ENCODE results near the gene BCL7B. TPM values are rescaled to one million over a fixed set of nuclear protein-coding genes. Genes with fewer than 3 reads are reported as not detected.

The BCL7B gene
- total RNA-seq: 6.6 TPM
- polyA plus RNA-seq (ENCODE audit: insufficient read depth in 1 of 8, insufficient read length in 8 of 8, low replicate concordance in 1 of 8): 10 to 100 TPM; 30.5 to 37.0 (median 34.4) TPM
- long read RNA-seq, donor 1, partial matches to known transcripts: 0 of 3 reads
- long read RNA-seq, donor 1, other reads (novel, unspliced or antisense): 0 of 3 reads
- long read RNA-seq, donor 2, partial matches to known transcripts: 0 of 1 reads
- long read RNA-seq, donor 2, other reads (novel, unspliced or antisense): 0 of 1 reads
- long read RNA-seq, donor 3, transcript BCL7B-201 (6 exons, 1,975 nt): major isoform, 8 of 13 reads
- long read RNA-seq, donor 3, partial matches to known transcripts: 0 of 13 reads
- long read RNA-seq, donor 3, other reads (novel, unspliced or antisense): 0 of 13 reads
- long read RNA-seq, donor 4, partial matches to known transcripts: 0 of 7 reads
- long read RNA-seq, donor 4, other reads (novel, unspliced or antisense): 0 of 7 reads
- long read RNA-seq, donor 5, transcript BCL7B-201 (6 exons, 1,975 nt): major isoform, 7 of 18 reads
- long read RNA-seq, donor 5, partial matches to known transcripts: 0 of 18 reads
- long read RNA-seq, donor 5, other reads (novel, unspliced or antisense): 0 of 18 reads
- long read RNA-seq, donor 6, transcript BCL7B-201 (6 exons, 1,975 nt): major isoform, 12 of 16 reads
- long read RNA-seq, donor 6, partial matches to known transcripts: 0 of 16 reads
- long read RNA-seq, donor 6, other reads (novel, unspliced or antisense): 0 of 16 reads
- long read RNA-seq, donor 7, transcript BCL7B-201 (6 exons, 1,975 nt): major isoform, 7 of 12 reads
- long read RNA-seq, donor 7, partial matches to known transcripts: 0 of 12 reads
- long read RNA-seq, donor 7, other reads (novel, unspliced or antisense): 0 of 12 reads
- long read RNA-seq, donor 8, partial matches to known transcripts: 0 of 7 reads
- long read RNA-seq, donor 8, other reads (novel, unspliced or antisense): 0 of 7 reads
- long read RNA-seq, donor 9, partial matches to known transcripts: 0 of 7 reads
- long read RNA-seq, donor 9, other reads (novel, unspliced or antisense): 0 of 7 reads
- long read RNA-seq, donor 10, partial matches to known transcripts: 13 of 23 reads
- long read RNA-seq, donor 10, other reads (novel, unspliced or antisense): 0 of 23 reads
- long read RNA-seq, donor 11, partial matches to known transcripts: 0 of 5 reads
- long read RNA-seq, donor 11, other reads (novel, unspliced or antisense): 0 of 5 reads

DNA sequence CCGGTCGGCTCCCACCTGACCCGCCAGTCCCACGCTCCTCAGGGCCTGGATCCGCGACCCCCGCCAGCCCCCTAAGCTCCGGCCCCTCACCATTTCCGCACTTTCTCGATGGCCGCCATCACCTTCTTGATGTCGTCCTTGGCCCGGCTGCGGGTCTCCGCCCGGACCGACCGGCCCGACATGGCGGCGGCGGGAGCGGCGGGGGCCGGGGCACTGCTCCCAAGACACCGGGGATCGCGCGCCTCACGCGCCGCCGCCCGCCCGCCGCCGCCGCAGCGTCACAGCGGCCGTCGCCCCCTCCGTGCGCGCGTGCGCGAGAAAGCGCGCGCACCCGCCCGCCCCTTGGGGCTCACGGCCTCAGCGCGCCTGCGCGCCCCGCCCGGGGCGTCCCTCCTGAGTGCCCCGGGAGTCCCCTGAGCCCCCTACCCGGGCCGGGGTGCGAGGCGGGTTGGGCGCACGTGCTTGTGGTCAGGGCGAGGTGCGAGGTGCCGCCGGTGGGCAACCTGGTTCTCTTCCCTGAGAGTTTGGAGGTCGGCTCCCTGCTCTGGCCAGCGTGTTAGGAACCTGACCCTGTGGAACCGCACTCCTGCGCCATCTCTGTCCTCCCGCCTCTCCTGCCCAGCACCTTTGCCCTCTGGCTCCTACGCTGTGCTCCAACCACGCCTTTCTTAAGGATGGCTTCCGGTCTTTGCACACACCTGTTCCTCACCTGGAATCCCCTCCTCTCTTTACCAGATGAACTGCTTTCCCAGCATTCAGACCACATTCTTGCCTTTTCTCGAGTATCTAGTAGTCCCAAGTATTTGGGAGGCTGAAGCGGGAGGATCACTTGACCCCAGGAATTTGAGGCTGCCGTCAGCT is at the start of gene BCL7B:
Gene BCL7B, minus strand, starts transcription at position 294 of the 861 bp plus-strand sequence. Its CDS starts 112 bp downstream, at position 182.
- 5% methylated on average over 81 of the region's 83 CpGs for WGBS (ENCODE audit: insufficient coverage)
- DNase-seq: peak; percentile 76
- Histone ChIP-seq H3K36me3 (ENCODE audit: control insufficient read depth, insufficient read depth, low read length) (peaks cover 7% of the 10 kb centered on the region), H3K27ac (ENCODE audit: low read length) (peak within 1 kb of the TSS; percentile 95), H3K4me1 (ENCODE audit: control insufficient read depth, insufficient read depth, low read length) (peaks cover 23% of the 10 kb centered on the region), H3K27me3 (ENCODE audit: control insufficient read depth, insufficient read depth, low read length) (no peaks in the 10 kb centered on the region), H3K4me3 (ENCODE audit: low read length) (peak within 1 kb of the TSS; percentile 66), H3K9me3 (replicated peaks; ENCODE audit: control insufficient read depth, low read depth, low read length) (no peaks in the 10 kb centered on the region)

- WGBS (ENCODE audit: insufficient coverage): 65% methylated on average over 20 of the region's 23 CpGs
- no peak for DNase-seq
- Histone ChIP-seq H3K9me3 (replicated peaks; ENCODE audit: control insufficient read depth, low read depth, low read length) (no peaks in the 10 kb centered on the region), H3K4me3 (ENCODE audit: low read length) (no peak overlapping the region), H3K4me1 (ENCODE audit: control insufficient read depth, insufficient read depth, low read length) (peaks cover 5% of the 10 kb centered on the region), H3K36me3 (ENCODE audit: control insufficient read depth, insufficient read depth, low read length) (no peaks in the 10 kb centered on the region), H3K27me3 (ENCODE audit: control insufficient read depth, insufficient read depth, low read length) (peaks cover 19% of the 10 kb centered on the region), H3K27ac (ENCODE audit: low read length) (no peak overlapping the region)
Observed at GRCh38 chr7:73605601-73606220, 48.2 kb upstream of the BCL7B start.

DNA sequence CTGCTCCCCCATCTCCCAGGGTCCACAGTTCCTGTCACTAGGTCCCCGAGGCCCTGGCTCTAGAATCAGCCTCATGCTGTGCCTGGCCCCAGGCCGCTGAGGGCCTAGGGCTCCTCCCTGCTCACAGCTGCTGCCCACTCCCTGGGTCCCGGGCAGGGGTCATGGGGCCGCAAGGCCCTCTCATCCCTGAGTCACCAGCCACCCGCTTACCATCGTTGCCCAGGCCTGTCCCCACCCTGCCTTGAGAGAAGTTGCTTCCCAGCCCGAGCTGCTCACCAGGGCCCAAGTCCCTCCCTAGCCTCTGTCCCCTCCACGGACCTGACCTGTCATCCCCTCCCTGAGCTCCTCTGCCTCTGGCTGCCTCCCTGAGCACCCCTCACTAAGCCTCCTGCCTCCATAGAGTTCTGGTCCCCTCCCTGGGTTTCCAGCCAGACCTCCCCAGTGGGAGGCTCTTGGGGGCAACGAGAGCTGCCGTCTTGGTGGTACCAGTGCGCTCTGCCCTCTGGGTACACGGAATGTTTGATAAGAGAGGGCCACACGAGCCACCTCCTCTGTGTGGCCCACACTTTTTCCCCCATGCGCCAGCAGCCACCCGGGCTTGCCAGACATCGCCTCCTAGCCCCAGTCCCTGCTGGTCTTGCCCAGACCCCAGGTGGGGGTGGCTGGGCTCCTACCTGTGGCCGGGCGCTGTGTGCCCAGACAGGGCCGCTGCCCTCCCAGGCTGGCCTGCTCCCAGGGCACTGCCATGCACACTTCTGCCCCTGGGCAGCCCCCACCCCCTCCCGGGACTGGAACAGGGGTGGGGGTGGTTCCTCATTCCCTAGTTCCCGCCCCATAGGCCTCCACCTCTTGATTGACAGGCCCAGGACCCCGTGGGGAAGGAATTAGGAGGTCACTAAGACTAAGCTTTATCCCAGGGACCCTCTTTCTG is 45.5 kb upstream of the BCL7B start:
- Histone ChIP-seq H3K27ac (ENCODE audit: low read length) (no peak overlapping the region), H3K4me1 (ENCODE audit: control insufficient read depth, insufficient read depth, low read length) (peaks cover 5% of the 10 kb centered on the region), H3K9me3 (replicated peaks; ENCODE audit: control insufficient read depth, low read depth, low read length) (no peaks in the 10 kb centered on the region), H3K4me3 (ENCODE audit: low read length) (no peak overlapping the region), H3K27me3 (ENCODE audit: control insufficient read depth, insufficient read depth, low read length) (peaks cover 26% of the 10 kb centered on the region), H3K36me3 (ENCODE audit: control insufficient read depth, insufficient read depth, low read length) (no peaks in the 10 kb centered on the region)
- no peak for DNase-seq
- 77% methylated on average over 16 of the region's 22 CpGs for WGBS (ENCODE audit: insufficient coverage)

DNA sequence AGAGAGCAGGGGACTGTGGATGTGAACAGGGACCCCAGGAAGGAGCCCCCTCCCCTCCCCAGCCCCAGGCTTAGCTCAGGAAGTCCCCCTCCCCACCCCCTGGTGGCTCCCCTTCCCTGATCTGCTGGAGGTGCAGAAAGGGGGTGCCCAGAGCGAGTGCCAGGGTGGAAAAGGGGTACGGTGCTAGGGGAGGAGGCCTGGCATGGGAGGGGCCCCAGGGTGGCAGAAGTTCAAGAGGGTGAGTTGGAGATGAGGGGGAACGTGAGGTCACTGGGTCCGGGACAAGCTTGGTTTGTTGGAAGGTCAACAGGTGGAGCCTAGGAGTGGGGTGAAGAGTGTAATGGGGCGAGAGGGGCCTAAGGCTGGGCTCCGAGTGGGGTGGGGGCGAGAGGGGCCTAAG is 42.4 kb upstream of the BCL7B start:
- Histone ChIP-seq H3K36me3 (ENCODE audit: control insufficient read depth, insufficient read depth, low read length) (no peaks in the 10 kb centered on the region), H3K27ac (ENCODE audit: low read length) (no peak overlapping the region), H3K27me3 (ENCODE audit: control insufficient read depth, insufficient read depth, low read length) (peaks cover 20% of the 10 kb centered on the region), H3K4me1 (ENCODE audit: control insufficient read depth, insufficient read depth, low read length) (no peaks in the 10 kb centered on the region), H3K9me3 (replicated peaks; ENCODE audit: control insufficient read depth, low read depth, low read length) (no peaks in the 10 kb centered on the region), H3K4me3 (ENCODE audit: low read length) (no peak overlapping the region)
- no peak for DNase-seq
- WGBS (ENCODE audit: insufficient coverage): 69% methylated on average over 7 of the region's 7 CpGs

GRCh38 chr7:73599151-73599882 is 41.8 kb upstream of the BCL7B start:
- H3K4me1 ChIP-seq (ENCODE audit: control insufficient read depth, insufficient read depth, low read length): no peaks in the 10 kb centered on the region
- H3K9me3 ChIP-seq (replicated peaks; ENCODE audit: control insufficient read depth, low read depth, low read length): no peaks in the 10 kb centered on the region
- 70% methylated on average over 9 of the region's 13 CpGs for WGBS (ENCODE audit: insufficient coverage)
- H3K36me3 ChIP-seq (ENCODE audit: control insufficient read depth, insufficient read depth, low read length): no peaks in the 10 kb centered on the region
- no peak overlapping the region for H3K4me3 ChIP-seq (ENCODE audit: low read length)
- DNase-seq: no peak
- H3K27ac ChIP-seq (ENCODE audit: low read length): no peak overlapping the region
- H3K27me3 ChIP-seq (ENCODE audit: control insufficient read depth, insufficient read depth, low read length): peaks cover 20% of the 10 kb centered on the region

- Histone ChIP-seq H3K36me3 (ENCODE audit: control insufficient read depth, insufficient read depth, low read length) (no peaks in the 10 kb centered on the region), H3K9me3 (replicated peaks; ENCODE audit: control insufficient read depth, low read depth, low read length) (no peaks in the 10 kb centered on the region), H3K4me1 (ENCODE audit: control insufficient read depth, insufficient read depth, low read length) (no peaks in the 10 kb centered on the region), H3K27ac (ENCODE audit: low read length) (no peak overlapping the region), H3K4me3 (ENCODE audit: low read length) (no peak overlapping the region), H3K27me3 (ENCODE audit: control insufficient read depth, insufficient read depth, low read length) (peaks cover 19% of the 10 kb centered on the region)
- no peak for DNase-seq
- WGBS (ENCODE audit: insufficient coverage): 90% methylated on average over 1 of the region's 5 CpGs
Observed at GRCh38 chr7:73597978-73598782, 40.7 kb upstream of the BCL7B start.

- Histone ChIP-seq H3K4me3 (ENCODE audit: low read length) (no peak overlapping the region), H3K9me3 (replicated peaks; ENCODE audit: control insufficient read depth, low read depth, low read length) (no peaks in the 10 kb centered on the region), H3K36me3 (ENCODE audit: control insufficient read depth, insufficient read depth, low read length) (no peaks in the 10 kb centered on the region), H3K4me1 (ENCODE audit: control insufficient read depth, insufficient read depth, low read length) (no peaks in the 10 kb centered on the region), H3K27me3 (ENCODE audit: control insufficient read depth, insufficient read depth, low read length) (peaks cover 16% of the 10 kb centered on the region), H3K27ac (ENCODE audit: low read length) (no peak overlapping the region)
- WGBS (ENCODE audit: insufficient coverage): 62% methylated on average over 24 of the region's 37 CpGs
- no peak for DNase-seq
Observed at GRCh38 chr7:73596191-73597065, 38.9 kb upstream of the BCL7B start.

Data from muscle of leg (tissue), 16 donors.